Measurements from ENCODE around the gene CXCL10.
A peak's percentile ranks its signal among the peaks of the same experiment; 100 is the strongest.

- TF ChIP-seq POLR2A (conservative IDR thresholded peaks at IDR 0.05) (no peak), CTCF (IDR thresholded peaks at IDR 0.05 in 2 of 3, conservative IDR thresholded peaks at IDR 0.05 in 1 of 3; ENCODE audit: insufficient read depth in 2 of 3, low read depth in 1 of 3, low read length in 3 of 3) (no peak), E2F6 (IDR thresholded peaks at IDR 0.05; ENCODE audit: borderline replicate concordance in 1 of 2, extremely low read depth in 1 of 2, insufficient read depth in 1 of 2, insufficient read length in 1 of 2, low read depth in 1 of 2, low read length in 1 of 2, poor library complexity in 1 of 2, severe bottlenecking in 1 of 2) (peak; percentile 45 to 66), THAP12 (CRISPR knock-in tag; IDR thresholded peaks at IDR 0.05) (no peak), KLF1 (tag; IDR thresholded peaks at IDR 0.05) (no peak), ZNF282 (CRISPR knock-in tag; IDR thresholded peaks at IDR 0.05) (no peak), CBFB (CRISPR knock-in tag; IDR thresholded peaks at IDR 0.05) (no peak), ZNF24 (IDR thresholded peaks at IDR 0.05) (no peak), ARNT (IDR thresholded peaks at IDR 0.05) (no peak)
These were observed at the start of gene CXCL10 for GRCh38 chr4:76023389-76023788.

All from K562 (cell line).